ENCODE measurements around the gene KRT6B.

DNA sequence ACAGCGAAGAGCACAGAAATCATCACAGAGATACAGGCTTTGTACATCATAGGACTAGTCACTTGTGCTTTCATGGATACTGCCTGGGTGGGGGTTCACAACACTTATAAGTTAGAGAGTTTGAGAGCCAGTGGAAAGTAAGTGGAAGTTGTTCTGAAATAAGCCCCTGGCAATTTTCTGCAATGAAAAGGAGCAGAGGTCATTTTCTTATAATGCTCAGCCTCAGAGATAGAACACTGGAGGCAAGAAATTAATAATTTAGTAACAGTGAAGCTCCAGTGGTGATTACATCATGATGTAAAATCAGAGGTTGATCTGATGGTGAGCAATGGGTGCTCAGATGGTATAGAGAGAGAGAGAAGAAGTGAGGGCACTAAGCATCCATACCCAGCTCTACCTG lies 35.3 kb upstream of the KRT6B start:
- TF ChIP-seq POLR2AphosphoS5 (IDR thresholded peaks at IDR 0.05; ENCODE audit: insufficient read depth, low read depth, low read length) (no peak), EZH2 (IDR thresholded peaks at IDR 0.05; ENCODE audit: borderline replicate concordance, low read depth, low read length, severe bottlenecking) (no peak), JUN (IDR thresholded peaks at IDR 0.05; ENCODE audit: borderline replicate concordance, insufficient read depth, insufficient read length, low read depth) (no peak), POLR2A (IDR thresholded peaks at IDR 0.05; ENCODE audit: low read depth, low read length) (no peak), MYC (IDR thresholded peaks at IDR 0.05; ENCODE audit: low read depth, low read length) (no peak), MAX (IDR thresholded peaks at IDR 0.05; ENCODE audit: insufficient read depth, insufficient read length) (no peak), GATA2 (IDR thresholded peaks at IDR 0.05; ENCODE audit: insufficient read depth, insufficient read length, low read depth, low read length) (no peak)
- TF ChIP-seq, protein P1, sequence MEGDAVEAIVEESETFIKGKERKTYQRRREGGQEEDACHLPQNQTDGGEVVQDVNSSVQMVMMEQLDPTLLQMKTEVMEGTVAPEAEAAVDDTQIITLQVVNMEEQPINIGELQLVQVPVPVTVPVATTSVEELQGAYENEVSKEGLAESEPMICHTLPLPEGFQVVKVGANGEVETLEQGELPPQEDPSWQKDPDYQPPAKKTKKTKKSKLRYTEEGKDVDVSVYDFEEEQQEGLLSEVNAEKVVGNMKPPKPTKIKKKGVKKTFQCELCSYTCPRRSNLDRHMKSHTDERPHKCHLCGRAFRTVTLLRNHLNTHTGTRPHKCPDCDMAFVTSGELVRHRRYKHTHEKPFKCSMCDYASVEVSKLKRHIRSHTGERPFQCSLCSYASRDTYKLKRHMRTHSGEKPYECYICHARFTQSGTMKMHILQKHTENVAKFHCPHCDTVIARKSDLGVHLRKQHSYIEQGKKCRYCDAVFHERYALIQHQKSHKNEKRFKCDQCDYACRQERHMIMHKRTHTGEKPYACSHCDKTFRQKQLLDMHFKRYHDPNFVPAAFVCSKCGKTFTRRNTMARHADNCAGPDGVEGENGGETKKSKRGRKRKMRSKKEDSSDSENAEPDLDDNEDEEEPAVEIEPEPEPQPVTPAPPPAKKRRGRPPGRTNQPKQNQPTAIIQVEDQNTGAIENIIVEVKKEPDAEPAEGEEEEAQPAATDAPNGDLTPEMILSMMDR (IDR thresholded peaks at IDR 0.05; ENCODE audit: extremely low read depth in 1 of 2, insufficient read depth in 1 of 2, low read depth in 1 of 2, low read length in 2 of 2) = no peak
